Fibroblast of skin of right biceps (primary cell): ENCODE results near the gene AMZ1.
"Not testable (repeated sequence)": the region's sequence is repeated elsewhere in the genome, so short reads cannot be mapped to it uniquely, and the experiment has no call there.

ENCODE experiments used
- DNase-seq: peaks from one replicate; pipeline ENCODE4 v3.0.0-alpha.2; 2013

Gene AMZ1

GRCh38 chr7:2729893-2730716 is 42.1 kb downstream of the AMZ1 start:
- DNase-seq, result no peak

- no peak for DNase-seq
Measured at GRCh38 chr7:2730846-2731770, 43.1 kb downstream of the AMZ1 start.

- no peak for DNase-seq
Measured at GRCh38 chr7:2732388-2732787, 44.4 kb downstream of the AMZ1 start.

DNA sequence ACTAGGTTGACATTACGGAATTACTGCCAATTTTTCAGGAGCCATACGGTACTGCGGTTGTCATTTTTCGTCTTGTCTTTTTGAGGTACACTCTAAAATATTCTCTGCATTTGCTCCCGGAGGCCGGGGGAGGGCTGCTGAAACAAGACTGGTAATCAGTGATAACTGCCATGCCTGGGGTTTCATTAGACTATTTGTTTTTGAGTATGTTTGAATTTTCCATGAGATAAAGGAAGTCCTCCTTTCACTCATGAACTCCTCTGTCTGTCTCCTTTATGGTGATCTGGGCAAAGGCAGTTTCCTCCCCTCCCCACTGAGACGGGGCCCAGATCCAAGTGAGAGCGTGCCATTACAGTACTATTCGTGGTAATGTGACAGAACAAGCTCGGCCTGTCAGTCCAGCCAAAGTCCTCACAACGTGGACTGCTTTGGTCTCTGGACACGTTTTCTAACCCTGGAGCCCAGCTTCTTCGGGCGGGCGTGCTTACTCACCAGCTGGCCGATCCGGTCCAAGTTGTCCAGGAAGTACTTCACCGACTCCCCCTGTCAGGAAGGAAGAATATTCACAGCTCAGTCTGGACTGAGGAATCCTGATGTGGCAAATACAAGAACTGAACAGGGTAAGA is 45.1 kb downstream of the AMZ1 start:
- DNase-seq, result no peak

GRCh38 chr7:2734084-2734686 is 46.2 kb downstream of the AMZ1 start:
- DNase-seq, result no peak

GRCh38 chr7:2734751-2735571 is 47.0 kb downstream of the AMZ1 start:
- DNase-seq, result no peak

DNA sequence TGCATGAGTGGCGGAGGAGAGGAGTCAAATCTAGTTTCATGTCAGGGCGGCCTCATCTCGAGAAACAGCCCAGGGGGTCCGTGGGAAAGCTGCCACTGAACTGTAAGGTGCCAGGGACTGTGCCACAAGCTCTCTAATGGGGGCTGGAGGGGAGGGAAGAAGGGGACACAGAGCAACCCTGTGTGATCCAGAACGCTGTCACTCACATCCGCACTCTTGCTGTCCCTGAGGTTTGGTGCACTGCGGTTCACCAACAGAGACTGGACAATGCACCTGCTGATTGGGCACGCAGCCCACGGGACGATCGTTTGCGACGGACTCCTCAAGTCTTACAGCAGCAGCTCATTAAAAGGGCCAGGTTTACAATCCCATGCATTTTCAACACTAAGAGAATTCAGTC is 47.7 kb downstream of the AMZ1 start:
- DNase-seq, result no peak

DNA sequence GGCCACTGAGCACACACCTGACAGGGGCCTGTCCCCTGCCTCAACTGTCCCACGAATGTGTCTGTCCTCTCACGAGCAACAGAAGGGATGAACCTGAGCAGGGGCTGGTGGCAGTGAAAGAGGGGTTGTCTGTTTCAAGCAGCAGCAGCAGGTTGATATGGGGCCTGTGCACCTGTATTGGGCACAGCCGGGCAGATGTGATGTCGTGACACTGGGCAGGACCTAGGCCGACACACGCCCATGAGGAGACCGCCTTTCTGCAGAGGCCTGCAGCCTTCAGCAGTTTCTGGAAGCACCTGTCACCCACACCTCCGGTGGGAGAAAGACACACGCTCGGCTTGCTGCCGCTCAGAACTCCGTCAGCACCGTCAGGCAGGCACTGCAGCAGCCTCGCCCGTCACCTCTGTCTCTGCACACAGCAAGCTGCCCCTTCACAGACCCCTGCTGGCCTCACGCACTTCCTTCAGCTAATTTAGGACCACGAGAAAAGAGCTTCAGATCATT is 48.5 kb downstream of the AMZ1 start:
- DNase-seq, result no peak

DNA sequence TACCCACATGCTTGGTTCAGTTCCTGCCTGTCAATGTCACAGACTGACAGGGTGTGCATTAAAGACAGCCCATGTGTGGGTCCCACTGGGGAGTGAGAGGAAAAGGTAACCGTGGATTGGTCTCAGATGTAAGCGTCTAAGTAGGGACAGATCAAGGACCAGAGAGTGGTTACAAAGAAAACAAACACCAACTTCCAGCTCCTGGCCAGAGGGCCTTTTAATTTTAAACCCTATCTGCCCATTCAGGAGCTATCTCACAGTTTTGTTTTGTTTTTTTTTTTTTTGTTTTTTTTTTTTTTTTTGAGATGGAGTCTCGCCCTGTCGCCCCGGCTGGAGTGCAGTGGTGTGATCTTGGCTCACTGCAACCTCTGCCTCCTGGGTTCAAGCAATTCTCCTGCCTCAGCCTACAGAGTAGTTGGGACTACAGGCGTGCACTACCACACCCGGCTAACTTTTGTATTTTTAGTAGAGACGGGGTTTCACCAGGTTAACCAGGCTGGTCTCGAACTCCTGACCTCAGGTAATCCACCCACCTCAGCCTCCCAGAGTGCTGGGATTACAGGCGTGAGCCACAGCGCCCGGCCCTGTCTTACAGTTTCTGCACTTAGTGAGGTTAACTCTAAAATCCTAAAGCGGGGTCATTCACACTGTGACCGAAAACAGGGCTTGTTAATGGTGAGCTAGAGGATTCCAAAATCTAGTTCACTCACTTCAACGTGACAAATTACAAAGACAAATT is 49.2 kb downstream of the AMZ1 start:
- DNase-seq, result not testable (repeated sequence)

GRCh38 chr7:2737771-2738540 is 50.0 kb downstream of the AMZ1 start:
- DNase-seq, result no peak

DNA sequence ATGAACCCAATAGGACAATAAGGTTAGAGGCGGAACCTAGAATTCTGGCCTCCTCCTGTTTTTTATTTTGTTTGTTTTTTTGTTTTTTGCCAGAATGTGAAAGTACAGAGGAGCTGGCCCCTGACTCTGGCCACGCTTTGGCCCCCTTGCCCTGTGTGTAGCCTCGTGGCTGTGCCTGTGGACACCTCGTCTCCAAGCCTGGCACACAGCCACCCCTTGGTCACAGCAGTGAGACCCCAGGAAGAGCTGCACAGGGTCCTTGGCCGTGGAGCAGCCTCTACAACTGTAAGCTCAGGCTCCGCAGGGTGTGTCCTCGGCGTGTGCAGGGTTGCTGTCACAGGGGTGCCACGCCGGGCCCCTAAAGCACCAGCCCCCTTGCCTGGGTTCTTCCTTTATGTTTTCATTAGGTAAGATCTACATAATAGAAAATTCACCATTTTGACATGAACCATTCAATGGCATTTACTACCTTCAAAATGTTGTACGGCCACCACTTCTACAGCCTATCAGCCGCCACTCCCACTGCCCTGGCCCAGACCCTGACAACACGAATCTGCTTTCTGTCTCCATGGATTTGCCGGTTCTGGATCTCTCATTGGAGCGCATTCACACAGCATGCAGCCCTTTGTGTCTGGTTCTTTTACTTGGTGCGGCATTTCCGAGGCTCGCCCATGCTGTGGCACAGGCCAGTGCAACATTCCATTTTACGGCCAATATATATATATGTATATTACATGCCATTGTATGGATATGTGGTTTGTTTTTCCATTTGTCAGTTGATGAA is 51.0 kb downstream of the AMZ1 start:
- DNase-seq, result no peak

GRCh38 chr7:2743523-2744185 is 55.7 kb downstream of the AMZ1 start:
- DNase-seq, result not testable (repeated sequence)

DNA sequence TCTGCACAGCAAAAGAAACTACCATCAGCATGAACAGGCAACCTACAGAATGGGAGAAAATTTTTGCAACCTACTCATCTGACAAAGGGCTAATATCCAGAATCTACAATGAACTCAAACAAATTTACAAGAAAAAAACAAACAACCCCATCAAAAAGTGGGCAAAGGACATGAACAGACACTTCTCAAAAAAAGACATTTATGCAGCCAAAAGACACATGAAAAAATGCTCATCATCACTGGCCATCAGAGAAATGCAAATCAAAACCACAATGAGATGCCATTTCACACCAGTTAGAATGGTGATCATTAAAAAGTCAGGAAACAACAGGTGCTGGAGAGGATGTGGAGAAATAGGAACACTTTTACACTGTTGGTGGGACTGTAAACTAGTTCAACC is 60.7 kb downstream of the AMZ1 start:
- DNase-seq, result not testable (repeated sequence)

GRCh38 chr7:2750004-2750407 is 62.0 kb downstream of the AMZ1 start:
- DNase-seq, result no peak

DNA sequence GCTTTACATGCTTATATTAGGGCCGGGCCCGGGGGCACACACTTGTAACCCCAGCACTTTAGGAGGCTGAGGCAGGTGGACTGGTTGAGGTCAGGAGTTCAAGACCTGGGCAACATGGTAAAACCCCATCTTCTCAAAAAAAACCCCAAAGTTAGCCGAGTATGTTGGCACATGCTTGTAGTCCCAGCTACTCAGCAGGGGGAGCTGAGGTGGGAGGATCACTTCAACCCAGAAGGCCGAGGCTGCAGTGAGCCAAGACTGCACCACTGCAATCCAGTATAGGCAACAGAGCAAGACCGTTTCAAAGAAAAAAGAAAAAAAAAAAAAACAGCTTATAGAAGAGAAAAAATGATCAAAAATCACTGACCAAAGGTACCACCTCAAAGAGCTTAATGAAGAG is 63.1 kb downstream of the AMZ1 start:
- no peak for DNase-seq

- DNase-seq, result no peak
Measured at GRCh38 chr7:2753148-2753547, 65.1 kb downstream of the AMZ1 start.

DNA sequence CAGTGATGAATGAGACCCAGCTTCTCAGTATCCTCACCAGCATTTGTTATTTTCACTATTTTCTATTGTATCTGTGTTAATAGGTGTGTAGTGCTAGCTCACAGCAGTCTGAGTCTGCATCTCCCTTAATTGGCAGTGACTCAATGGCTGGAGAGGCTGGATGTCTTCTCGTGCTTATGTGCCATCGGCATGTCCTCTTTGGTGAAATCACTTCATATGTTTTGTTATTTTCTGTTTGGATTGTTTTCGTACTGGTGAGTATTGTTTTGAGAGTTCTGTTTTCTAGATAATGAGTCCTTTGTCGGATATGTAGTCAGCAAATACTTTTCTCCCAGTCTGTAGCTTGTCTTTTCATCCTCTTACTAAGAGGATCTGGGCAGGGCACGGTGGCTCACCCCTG is 66.1 kb downstream of the AMZ1 start:
- no peak for DNase-seq

DNA sequence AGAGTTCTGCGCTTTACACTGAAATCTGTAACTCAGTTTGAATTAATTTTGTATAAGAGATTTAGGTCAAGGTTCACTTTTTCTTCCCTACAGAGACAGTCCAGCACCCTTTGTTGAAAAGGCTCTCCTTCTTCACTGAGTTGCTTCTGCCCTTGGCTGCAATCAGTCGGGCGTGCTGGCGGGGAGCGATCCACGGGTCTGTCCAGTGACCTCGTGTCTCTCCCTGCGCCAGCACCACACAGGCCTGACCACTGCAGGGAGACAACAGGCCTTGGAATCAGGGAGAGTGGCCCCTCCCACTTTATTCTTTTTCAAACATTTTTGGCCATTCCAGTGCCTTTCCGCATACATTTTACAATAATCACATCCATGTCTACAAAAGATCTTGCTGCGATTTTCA is 66.9 kb downstream of the AMZ1 start:
- no peak for DNase-seq

DNA sequence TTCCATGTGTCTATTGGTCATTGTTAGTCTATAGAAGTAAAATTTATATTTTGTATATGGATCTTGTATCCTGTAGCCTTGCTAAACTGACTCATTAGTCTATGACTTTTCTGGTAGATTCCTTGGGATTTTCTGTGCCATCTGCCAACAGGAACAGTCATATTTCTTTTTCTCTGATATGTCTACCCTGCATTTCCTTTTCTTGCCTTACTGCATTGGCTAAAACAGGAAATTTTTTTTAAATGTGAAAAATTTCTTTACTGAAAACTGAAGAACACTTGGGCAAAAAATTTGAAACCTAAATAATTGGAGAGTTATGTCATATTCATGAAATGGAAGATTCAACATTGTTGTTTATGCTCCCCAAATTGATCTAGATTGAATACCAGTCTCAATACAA is 67.5 kb downstream of the AMZ1 start:
- DNase-seq, result no peak
